KMS-11 (cell line): ENCODE results near the gene JMJD7.

ENCODE experiments used
- H2AFZ ChIP-seq: fragments of 200-600 bp; sonication (generic); 2 replicates; pipeline ENCODE4 v1.6.1; 2016; ENCODE audit warnings: antibody characterized with exemption, mixed run types, low read depth
- H3K27ac ChIP-seq: fragments of 200-600 bp; sonication (generic); 2 replicates; pipeline ENCODE4 v1.6.1; 2016; ENCODE audit warnings: mild to moderate bottlenecking, mixed run types
- H3K27me3 ChIP-seq: fragments of 200-600 bp; sonication (generic); 2 replicates; pipeline ENCODE4 v1.6.1; 2017; ENCODE audit warnings: mild to moderate bottlenecking, low read depth, mixed run types, moderate library complexity; ENCODE audit not compliant: insufficient read depth
- H3K36me3 ChIP-seq: fragments of 200-600 bp; sonication (generic); 2 replicates; pipeline ENCODE4 v1.6.1; 2017; ENCODE audit warnings: mild to moderate bottlenecking, mixed run types; ENCODE audit not compliant: insufficient read depth
- H3K4me1 ChIP-seq: fragments of 200-600 bp; sonication (generic); 2 replicates; pipeline ENCODE4 v1.6.1; 2016; ENCODE audit warnings: mild to moderate bottlenecking, low read depth, mixed run types; ENCODE audit not compliant: poor library complexity, severe bottlenecking
- H3K4me2 ChIP-seq: fragments of 200-600 bp; sonication (generic); 2 replicates; pipeline ENCODE4 v1.7.0; 2016; ENCODE audit warnings: mild to moderate bottlenecking, mixed run types
- H3K4me3 ChIP-seq: fragments of 200-600 bp; sonication (generic); IDR thresholded peaks from 2 replicates; pipeline ENCODE4 v1.6.1; 2017; ENCODE audit warnings: low read depth, low read length, mixed read lengths; ENCODE audit not compliant: insufficient read depth
- H3K79me2 ChIP-seq: fragments of 200-600 bp; sonication (generic); 2 replicates; pipeline ENCODE4 v1.6.1; 2016; ENCODE audit warnings: low read depth, mixed run types; ENCODE audit not compliant: insufficient read depth
- H3K9ac ChIP-seq: fragments of 200-600 bp; sonication (generic); 2 replicates; pipeline ENCODE4 v1.6.1; 2016; ENCODE audit warnings: mild to moderate bottlenecking, mixed run types
- H4K20me1 ChIP-seq: fragments of 200-600 bp; sonication (generic); 2 replicates; pipeline ENCODE4 v1.6.1; 2016; ENCODE audit warnings: mild to moderate bottlenecking, mixed run types; ENCODE audit not compliant: insufficient read depth
- TF ChIP-seq, protein P1 (sequence below): fragments of 200-600 bp; sonication (generic); conservative IDR thresholded peaks from 2 replicates; pipeline ENCODE4 v1.6.1; 2017; ENCODE audit warnings: low read depth, mild to moderate bottlenecking, antibody characterized with exemption, low read length, moderate library complexity, mixed read lengths

JMJD7 gene

GRCh38 chr15:41853831-41854230 is 25.9 kb downstream of the JMJD7 start:
- Histone ChIP-seq H3K4me2 (no peak overlapping the region), H3K9ac (no peak overlapping the region)

DNA sequence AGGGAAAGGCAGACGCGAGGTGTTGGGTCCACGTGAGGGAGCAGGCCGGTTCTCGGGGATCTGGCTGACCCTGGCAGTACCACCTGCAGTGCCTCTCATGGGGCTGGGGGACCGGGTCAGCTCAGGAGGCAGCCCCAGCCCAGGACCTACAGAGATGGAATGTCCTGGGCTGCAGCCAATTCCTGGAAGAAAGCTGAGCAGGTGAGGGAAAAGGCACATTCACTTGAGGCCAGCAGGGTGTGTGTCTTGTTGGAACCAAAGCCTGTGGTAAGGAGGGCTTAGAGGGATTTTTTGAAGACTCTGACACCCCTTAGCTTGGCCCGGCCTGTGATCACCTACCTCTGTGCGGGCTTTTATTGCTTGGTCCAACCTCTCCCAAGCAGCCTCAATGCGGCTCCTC is 26.6 kb downstream of the JMJD7 start:
- no peaks in the 10 kb centered on the region for H3K27me3 ChIP-seq
- H3K9ac ChIP-seq, result no peak overlapping the region
- no peaks in the 10 kb centered on the region for H3K4me1 ChIP-seq
- TF ChIP-seq, protein P1, sequence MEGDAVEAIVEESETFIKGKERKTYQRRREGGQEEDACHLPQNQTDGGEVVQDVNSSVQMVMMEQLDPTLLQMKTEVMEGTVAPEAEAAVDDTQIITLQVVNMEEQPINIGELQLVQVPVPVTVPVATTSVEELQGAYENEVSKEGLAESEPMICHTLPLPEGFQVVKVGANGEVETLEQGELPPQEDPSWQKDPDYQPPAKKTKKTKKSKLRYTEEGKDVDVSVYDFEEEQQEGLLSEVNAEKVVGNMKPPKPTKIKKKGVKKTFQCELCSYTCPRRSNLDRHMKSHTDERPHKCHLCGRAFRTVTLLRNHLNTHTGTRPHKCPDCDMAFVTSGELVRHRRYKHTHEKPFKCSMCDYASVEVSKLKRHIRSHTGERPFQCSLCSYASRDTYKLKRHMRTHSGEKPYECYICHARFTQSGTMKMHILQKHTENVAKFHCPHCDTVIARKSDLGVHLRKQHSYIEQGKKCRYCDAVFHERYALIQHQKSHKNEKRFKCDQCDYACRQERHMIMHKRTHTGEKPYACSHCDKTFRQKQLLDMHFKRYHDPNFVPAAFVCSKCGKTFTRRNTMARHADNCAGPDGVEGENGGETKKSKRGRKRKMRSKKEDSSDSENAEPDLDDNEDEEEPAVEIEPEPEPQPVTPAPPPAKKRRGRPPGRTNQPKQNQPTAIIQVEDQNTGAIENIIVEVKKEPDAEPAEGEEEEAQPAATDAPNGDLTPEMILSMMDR, result no peak
- no peaks in the 10 kb centered on the region for H4K20me1 ChIP-seq
- H2AFZ ChIP-seq, result no peak overlapping the region
- no peaks in the 10 kb centered on the region for H3K79me2 ChIP-seq
- H3K4me2 ChIP-seq, result no peak overlapping the region
- no peak overlapping the region for H3K4me3 ChIP-seq
- no peak overlapping the region for H3K27ac ChIP-seq
- H3K36me3 ChIP-seq, result no peaks in the 10 kb centered on the region

More at GRCh38 chr15:41853831-41854230, 25.9 kb downstream of the JMJD7 start:
- TF ChIP-seq, protein P1, result no peak
- Histone ChIP-seq H4K20me1 (no peaks in the 10 kb centered on the region), H3K4me3 (no peak overlapping the region), H3K27ac (no peak overlapping the region), H3K27me3 (no peaks in the 10 kb centered on the region), H3K79me2 (no peaks in the 10 kb centered on the region), H3K36me3 (no peaks in the 10 kb centered on the region), H2AFZ (no peak overlapping the region), H3K4me1 (no peaks in the 10 kb centered on the region)

DNA sequence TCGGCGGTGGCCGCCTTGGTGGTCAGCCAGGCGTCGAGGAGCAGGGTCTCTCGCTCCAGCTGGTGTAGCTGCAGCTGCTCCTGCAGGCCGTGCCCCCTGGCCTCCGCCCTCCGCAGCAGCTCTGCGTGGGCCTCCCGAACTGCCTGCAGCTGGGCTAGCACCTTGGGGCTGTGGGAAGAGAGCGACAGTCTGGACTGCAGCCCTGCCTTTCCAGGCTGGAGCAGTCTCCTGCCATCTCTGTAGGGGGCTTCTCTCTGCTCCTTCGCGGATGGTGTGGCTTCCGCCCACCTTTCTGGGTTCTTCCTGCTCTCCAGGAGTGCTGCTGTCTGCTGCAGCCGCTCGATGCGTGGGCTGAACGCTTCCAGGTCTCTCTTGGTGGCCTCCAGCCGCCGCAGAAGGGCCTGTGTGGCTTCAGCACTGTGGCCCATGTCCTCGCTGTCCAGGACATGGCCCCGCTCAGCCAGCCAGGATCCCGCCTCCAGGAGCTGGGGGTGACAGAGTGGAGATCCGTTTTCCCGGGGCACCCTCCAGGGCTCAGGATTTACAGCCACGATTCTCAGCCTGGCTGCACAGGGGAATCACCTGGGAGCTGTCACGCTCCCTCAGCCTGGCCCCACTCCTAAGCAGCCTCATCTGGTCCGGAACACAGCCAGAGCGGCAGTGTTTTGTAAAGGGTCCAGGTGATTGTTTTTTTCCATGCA is 27.5 kb downstream of the JMJD7 start:
- H3K9ac ChIP-seq, result no peak overlapping the region
- H3K27me3 ChIP-seq, result no peaks in the 10 kb centered on the region
- no peaks in the 10 kb centered on the region for H3K4me1 ChIP-seq
- H3K4me2 ChIP-seq, result no peak overlapping the region
- H2AFZ ChIP-seq, result no peak overlapping the region
- TF ChIP-seq, protein P1, result no peak
- no peaks in the 10 kb centered on the region for H4K20me1 ChIP-seq
- H3K79me2 ChIP-seq, result no peaks in the 10 kb centered on the region
- H3K36me3 ChIP-seq, result no peaks in the 10 kb centered on the region
- H3K27ac ChIP-seq, result no peak overlapping the region
- H3K4me3 ChIP-seq, result no peak overlapping the region

DNA sequence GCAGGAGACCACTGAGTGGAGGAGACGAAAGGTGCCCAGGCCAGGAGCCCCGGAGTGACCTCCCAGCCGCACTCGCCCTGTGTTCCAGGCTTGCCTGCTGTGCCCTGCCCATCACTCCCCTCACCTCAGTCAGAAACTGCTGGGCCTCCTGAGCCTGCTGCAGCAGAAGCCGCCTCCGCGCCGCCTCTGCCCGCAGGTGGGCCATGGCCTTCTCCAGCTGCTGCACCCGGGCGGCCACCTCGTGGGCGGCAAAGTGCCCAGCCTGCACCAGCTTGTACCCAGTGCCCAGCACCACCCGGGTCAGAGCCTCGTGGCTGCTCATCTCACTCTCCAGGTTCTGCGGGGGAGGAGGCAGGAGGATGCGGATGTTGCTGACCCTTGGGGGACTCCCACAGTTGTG is 28.4 kb downstream of the JMJD7 start:
- no peak overlapping the region for H2AFZ ChIP-seq
- H3K79me2 ChIP-seq, result no peaks in the 10 kb centered on the region
- no peaks in the 10 kb centered on the region for H4K20me1 ChIP-seq
- no peaks in the 10 kb centered on the region; the same call in 1 of the 2 replicates for H3K27me3 ChIP-seq
- no peak overlapping the region for H3K9ac ChIP-seq
- no peaks in the 10 kb centered on the region for H3K36me3 ChIP-seq
- H3K27ac ChIP-seq, result no peak overlapping the region
- no peak overlapping the region for H3K4me2 ChIP-seq
- TF ChIP-seq, protein P1, result no peak
- H3K4me1 ChIP-seq, result no peaks in the 10 kb centered on the region
- H3K4me3 ChIP-seq, result no peak overlapping the region
